ENCODE data around the gene PRSS57.

DNA sequence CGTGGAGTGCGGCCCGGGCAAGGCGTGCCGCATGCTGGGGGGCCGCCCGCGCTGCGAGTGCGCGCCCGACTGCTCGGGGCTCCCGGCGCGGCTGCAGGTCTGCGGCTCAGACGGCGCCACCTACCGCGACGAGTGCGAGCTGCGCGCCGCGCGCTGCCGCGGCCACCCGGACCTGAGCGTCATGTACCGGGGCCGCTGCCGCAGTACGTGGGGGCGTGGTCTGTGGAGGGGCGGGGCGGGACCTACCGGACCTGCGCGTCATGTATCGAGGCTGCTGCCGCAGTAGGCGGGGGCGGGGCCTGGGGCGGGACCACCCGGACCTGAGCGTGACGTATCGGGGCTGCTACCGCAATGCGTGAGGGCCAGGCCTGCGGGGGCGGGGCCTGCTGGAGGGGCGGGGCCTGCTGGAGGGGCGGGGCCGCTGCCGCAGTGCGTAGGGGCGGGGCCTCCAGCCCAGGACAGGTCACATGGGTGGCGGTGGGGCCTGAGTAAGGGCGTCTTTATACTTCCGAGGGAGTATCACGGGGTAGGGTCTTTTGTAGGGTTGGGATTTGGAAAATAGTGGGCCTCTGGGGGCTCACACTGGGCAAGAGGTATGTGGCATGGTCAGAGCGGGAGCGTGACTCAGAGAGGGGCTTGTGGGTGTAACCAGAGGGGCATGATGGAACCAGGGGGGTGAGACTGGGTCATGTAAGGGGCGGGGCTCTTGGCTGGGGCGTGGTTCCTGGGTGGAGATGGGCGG, 14.8 kb downstream of the PRSS57 start:
- TF ChIP-seq, protein P1, sequence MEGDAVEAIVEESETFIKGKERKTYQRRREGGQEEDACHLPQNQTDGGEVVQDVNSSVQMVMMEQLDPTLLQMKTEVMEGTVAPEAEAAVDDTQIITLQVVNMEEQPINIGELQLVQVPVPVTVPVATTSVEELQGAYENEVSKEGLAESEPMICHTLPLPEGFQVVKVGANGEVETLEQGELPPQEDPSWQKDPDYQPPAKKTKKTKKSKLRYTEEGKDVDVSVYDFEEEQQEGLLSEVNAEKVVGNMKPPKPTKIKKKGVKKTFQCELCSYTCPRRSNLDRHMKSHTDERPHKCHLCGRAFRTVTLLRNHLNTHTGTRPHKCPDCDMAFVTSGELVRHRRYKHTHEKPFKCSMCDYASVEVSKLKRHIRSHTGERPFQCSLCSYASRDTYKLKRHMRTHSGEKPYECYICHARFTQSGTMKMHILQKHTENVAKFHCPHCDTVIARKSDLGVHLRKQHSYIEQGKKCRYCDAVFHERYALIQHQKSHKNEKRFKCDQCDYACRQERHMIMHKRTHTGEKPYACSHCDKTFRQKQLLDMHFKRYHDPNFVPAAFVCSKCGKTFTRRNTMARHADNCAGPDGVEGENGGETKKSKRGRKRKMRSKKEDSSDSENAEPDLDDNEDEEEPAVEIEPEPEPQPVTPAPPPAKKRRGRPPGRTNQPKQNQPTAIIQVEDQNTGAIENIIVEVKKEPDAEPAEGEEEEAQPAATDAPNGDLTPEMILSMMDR (IDR thresholded peaks at IDR 0.05): peak in 3 of 6 experiments; percentile 44 to 56 (median 48)
- peak; percentile 59 to 91 for TF ChIP-seq POLR2A (IDR thresholded peaks at IDR 0.05)
